HepG2 (cell line): ENCODE results near the gene APPBP2. TPM values are rescaled to one million over a fixed set of nuclear protein-coding genes. Genes with fewer than 3 reads are reported as not detected.
A peak's percentile ranks its signal among the peaks of the same experiment; 100 is the strongest.

Source experiments
- ATAC-seq: fragments of 200-7000 bp; cut with Tn5 transposase; 3 replicates; pipeline ENCODE4 v1.9.1; 2020; ENCODE audit warnings: mild to moderate bottlenecking, moderate library complexity
- BruUV-seq: library from RNA; stranded (reverse); fragments of 400-500 nt; replicated peaks from 2 replicates; lab custom pipeline; 2021; lab: Mats Ljungman, UMichigan
- CTCF ChIA-PET: fragments of 300-600 bp; formaldehyde crosslinking; extraction: SDS; loops from one replicate; lab custom pipeline; 2021; ENCODE audit warnings: low total read pairs, inconsistent platforms, low intra/inter-chr PET ratio; lab: Yijun Ruan, JAX
- POLR2A ChIA-PET: fragments of 350-600 bp; sonication (Branson Sonifier 250); formaldehyde crosslinking; loops from one replicate; lab custom pipeline; 2020; ENCODE audit warnings: antibody characterized with exemption, inconsistent platforms; lab: Yijun Ruan, JAX
- DNase-seq: peaks from one replicate; pipeline ENCODE4 v3.0.0-alpha.2; 2015; ENCODE audit warnings: low spot score
- FAIRE-seq: peaks from 3 replicates; lab custom pipeline; 2011; peaks lifted over from hg19 to GRCh38; lab: Jason Lieb, UNC
- H2AFZ ChIP-seq: one replicate; pipeline ENCODE4 v1.6.1; 2011; ENCODE audit warnings: low read length, inconsistent platforms
- H3K27ac ChIP-seq: fragments of 300-600 bp; 3 replicates; pipeline ENCODE4 v1.8.0; 2011; ENCODE audit warnings: mixed run types, mild to moderate bottlenecking, mixed read lengths, low read length, inconsistent platforms; ENCODE audit not compliant: insufficient read depth; ENCODE audit errors: extremely low read length
- H3K27me3 ChIP-seq, 2 experiments: fragments of 200-600 bp in 1 of 2; 2 replicates in 1 of 2; 3 replicates in 1 of 2; pipeline versions ENCODE4 v1.6.0 to v1.8.0; 2011; ENCODE audit warnings: low read length in 2 of 2, mild to moderate bottlenecking in 2 of 2, moderate library complexity in 2 of 2, inconsistent platforms in 1 of 2; ENCODE audit not compliant: insufficient read depth in 2 of 2, control insufficient read depth in 1 of 2
- H3K36me3 ChIP-seq, 2 experiments: fragments of 200-600 bp in 1 of 2; replicated peaks in 1 of 2; 2 replicates in 1 of 2; 3 replicates in 1 of 2; pipeline versions ENCODE4 v1.5.1 to v1.8.0; 2011; ENCODE audit warnings: low read length in 2 of 2, inconsistent platforms in 1 of 2; ENCODE audit not compliant: insufficient read depth in 2 of 2, control insufficient read depth in 1 of 2
- H3K4me1 ChIP-seq: 2 replicates; pipeline ENCODE4 v1.5.1; 2012; ENCODE audit warnings: low read length, inconsistent platforms; ENCODE audit not compliant: insufficient read depth
- H3K4me2 ChIP-seq: 2 replicates; pipeline ENCODE4 v1.6.0; 2011; ENCODE audit warnings: low read depth, low read length, inconsistent platforms
- H3K4me3 ChIP-seq, 3 experiments: fragments of 200-600 bp in 1 of 3; sonication (generic), shearing (Covaris generic) in 1 of 3; replicated peaks in 1 of 3; 2 replicates each; pipeline ENCODE4 v1.5.1; 2011 to 2016; ENCODE audit warnings: low read length in 3 of 3, inconsistent platforms in 2 of 3, low read depth in 2 of 3, mild to moderate bottlenecking in 2 of 3, control low read depth in 1 of 3, mixed read lengths in 1 of 3; ENCODE audit not compliant: insufficient read depth in 1 of 3
- H3K79me2 ChIP-seq: one replicate; pipeline ENCODE4 v1.6.1; 2011; ENCODE audit warnings: low read length, inconsistent platforms; ENCODE audit not compliant: insufficient read depth
- H3K9ac ChIP-seq: 2 replicates; pipeline ENCODE4 v1.6.0; 2011; ENCODE audit warnings: mild to moderate bottlenecking, low read depth, low read length, inconsistent platforms; ENCODE audit not compliant: insufficient read depth
- H3K9me3 ChIP-seq: 2 replicates; pipeline ENCODE4 v1.5.1; 2012; ENCODE audit warnings: mild to moderate bottlenecking, low read length
- H4K20me1 ChIP-seq: 2 replicates; pipeline ENCODE4 v1.6.0; 2011; ENCODE audit warnings: inconsistent platforms, mild to moderate bottlenecking, low read length, moderate library complexity; ENCODE audit not compliant: insufficient read depth
- ASH2L ChIP-seq: fragments of 300-600, 200-600 bp; sonication (generic); IDR thresholded peaks from 2 replicates; pipeline ENCODE4 v1.7.0; 2017; ENCODE audit warnings: low read depth, mild to moderate bottlenecking, moderate library complexity, mixed read lengths, low read length; ENCODE audit not compliant: insufficient read length
- ERF ChIP-seq: IDR thresholded peaks from 2 replicates; pipeline ENCODE4 v1.6.1; 2018; ENCODE audit warnings: missing biosample characterization, missing genetic modification reagents
- FOXJ3 ChIP-seq: sonication (generic); formaldehyde crosslinking; IDR thresholded peaks from 2 replicates; pipeline ENCODE4 v1.4.0; 2020; ENCODE audit warnings: missing genetic modification reagents, mild to moderate bottlenecking, borderline replicate concordance
- GATA4 ChIP-seq: sonication (generic); IDR thresholded peaks from 2 replicates; pipeline ENCODE4 v1.6.1; 2016; ENCODE audit warnings: antibody characterized with exemption, low read depth, borderline replicate concordance
- HMGXB4 ChIP-seq, 2 experiments: sonication (generic) in 1 of 2; formaldehyde crosslinking in 1 of 2; IDR thresholded peaks; 2 replicates each; pipeline versions ENCODE4 v1.4.0 to v1.6.1; 2018 to 2020; ENCODE audit warnings: missing genetic modification reagents in 2 of 2, borderline replicate concordance in 1 of 2, low read depth in 1 of 2, mild to moderate bottlenecking in 1 of 2, missing biosample characterization in 1 of 2
- HOXA9 ChIP-seq: sonication (generic); formaldehyde crosslinking; IDR thresholded peaks from 2 replicates; pipeline ENCODE4 v1.8.1; 2022; ENCODE audit warnings: missing genetic modification reagents, mild to moderate bottlenecking, moderate library complexity, borderline replicate concordance
- PAX8 ChIP-seq: sonication (generic); formaldehyde crosslinking; IDR thresholded peaks from 2 replicates; pipeline ENCODE4 v1.8.0; 2022; ENCODE audit warnings: mild to moderate bottlenecking, missing genetic modification reagents, borderline replicate concordance
- RXRB ChIP-seq: IDR thresholded peaks from 2 replicates; pipeline ENCODE4 v1.6.1; 2016; ENCODE audit warnings: borderline replicate concordance, missing genetic modification reagents, missing compliant biosample characterization
- TARDBP ChIP-seq: sonication (generic); formaldehyde crosslinking; IDR thresholded peaks from 2 replicates; pipeline ENCODE4 v1.8.0; 2022; ENCODE audit warnings: mild to moderate bottlenecking, missing genetic modification reagents
- TCF12 ChIP-seq, 2 experiments: fragments of 450-650 bp in 1 of 2; sonication (generic) in 1 of 2; formaldehyde crosslinking in 1 of 2; IDR thresholded peaks; 2 replicates each; pipeline versions ENCODE4 v1.6.1 to v1.8.0; 2017 to 2022; ENCODE audit warnings: antibody characterized with exemption in 1 of 2, mild to moderate bottlenecking in 1 of 2, missing genetic modification reagents in 1 of 2, moderate library complexity in 1 of 2
- ZFP62 ChIP-seq: sonication (generic); formaldehyde crosslinking; IDR thresholded peaks from 2 replicates; pipeline ENCODE4 v1.4.0; 2020; ENCODE audit warnings: missing genetic modification reagents
- ZNF160 ChIP-seq: sonication (generic); formaldehyde crosslinking; IDR thresholded peaks from 2 replicates; pipeline ENCODE4 v1.8.0; 2022; ENCODE audit warnings: mild to moderate bottlenecking, inconsistent platforms, missing genetic modification reagents
- ZNF205 ChIP-seq: IDR thresholded peaks from 2 replicates; pipeline ENCODE4 v1.6.1; 2018; ENCODE audit warnings: missing biosample characterization, missing genetic modification reagents
- ZNF253 ChIP-seq: sonication (generic); formaldehyde crosslinking; IDR thresholded peaks from 2 replicates; pipeline ENCODE4 v1.8.0; 2022; ENCODE audit warnings: mild to moderate bottlenecking, missing genetic modification reagents, borderline replicate concordance
- ZNF3 ChIP-seq: IDR thresholded peaks from 2 replicates; pipeline ENCODE4 v1.7.0; 2017; ENCODE audit warnings: inconsistent platforms
- ZNF317 ChIP-seq: sonication (generic); formaldehyde crosslinking; IDR thresholded peaks from 2 replicates; pipeline ENCODE4 v1.5.0; 2020; ENCODE audit warnings: mild to moderate bottlenecking, missing genetic modification reagents
- ZNF44 ChIP-seq: sonication (generic); formaldehyde crosslinking; IDR thresholded peaks from 2 replicates; pipeline ENCODE4 v1.5.1; 2020; ENCODE audit warnings: mild to moderate bottlenecking, missing genetic modification reagents
- ZNF547 ChIP-seq: sonication (generic); formaldehyde crosslinking; IDR thresholded peaks from 2 replicates; pipeline ENCODE4 v1.5.1; 2020; ENCODE audit warnings: mild to moderate bottlenecking, missing genetic modification reagents
- ZNF598 ChIP-seq: sonication (generic); formaldehyde crosslinking; IDR thresholded peaks from 2 replicates; pipeline ENCODE4 v1.5.1; 2020; ENCODE audit warnings: mild to moderate bottlenecking, missing genetic modification reagents, borderline replicate concordance
- ZNF605 ChIP-seq: sonication (generic); formaldehyde crosslinking; IDR thresholded peaks from 2 replicates; pipeline ENCODE4 v1.8.0; 2022; ENCODE audit warnings: mild to moderate bottlenecking, missing genetic modification reagents
- WGBS: methylation state at CpG from one replicate; pipeline ENCODE4 v1.1.6; 2017; ENCODE audit warnings: low lambda C conversion rate; 5-methylcytosine and 5-hydroxymethylcytosine counted together
- in situ Hi-C: cut with HindIII; loops from 2 replicates; pipeline ENCODE4 v1.10.0; 2017; ENCODE audit warnings: low pct_unique_long_range_greater_than_20kb; ENCODE audit not compliant: extremely low pct_ligation_motif_present
- intact Hi-C: fragments of 100-400 bp; cut with micrococcal nuclease; formaldehyde crosslinking; loops from one replicate; pipeline ENCODE4 v1.10.0; 2022; ENCODE audit not compliant: unreplicated experiment
- polyA plus RNA-seq, 8 experiments: library from polyadenylated mRNA; depleted of rRNA in 3 of 8; stranded (reverse) in 7 of 8; unstranded in 1 of 8; fragments of >200 nt; fragmentation: Illumina TruSeq in 4 of 8; extraction: Trizol in 4 of 8; gene quantifications; 2 replicates each; pipeline versions ENCODE4 v1.2.1 to v1.2.3, GENCODE V29; 2011 to 2016; ENCODE audit warnings: low read depth in 4 of 8, missing spikeins in 1 of 8, mixed read lengths in 1 of 8; ENCODE audit not compliant: insufficient read depth in 1 of 8
- total RNA-seq, 5 experiments: library from RNA; depleted of rRNA; stranded (reverse); fragments of >200 nt; fragmentation: Illumina TruSeq; extraction: Trizol; gene quantifications; 2 replicates each; pipeline ENCODE4 v1.2.3, GENCODE V29; 2016; ENCODE audit warnings: low read depth in 1 of 5

Gene APPBP2
- total and polyA plus RNA-seq, 2 of the 13 experiments (the other 11 are each of a cell fraction or from before 2014, with no cell fraction given): 17.5 to 45.8 TPM

- no peaks in the 10 kb centered on the region; a peak in 1 of 5 replicates for H3K27me3 ChIP-seq
- FAIRE-seq: peak; percentile 81
- intact Hi-C loops (loop anchor here (1.0 to 2.0 kb wide), 2 partner anchors 15 to 35 kb away; no protein-coding TSS in a partner anchor), in situ Hi-C loops (no loop called here)
- peak overlapping the region; percentile 82 for H3K4me2 ChIP-seq
- CTCF ChIA-PET: no interaction called here
- peaks cover 38% of the 10 kb centered on the region for H3K4me1 ChIP-seq
- H3K36me3 ChIP-seq: no peaks in the 10 kb centered on the region
- peak; percentile 92 for DNase-seq
- no peaks in the 10 kb centered on the region for H3K79me2 ChIP-seq
- H3K27ac ChIP-seq: peak overlapping the region; percentile 82
- POLR2A ChIA-PET: interaction anchor here (0.7 to 4.9 kb wide), 13 partner anchors 9 to 854 kb away, joined by 3 to 42 read pairs (median 4); partner anchors contain the start of genes APPBP2 and PPM1D
- peak overlapping the region; percentile 68 for H3K9ac ChIP-seq
- peak; percentile 88 for ATAC-seq
- peaks cover 10% of the 10 kb centered on the region; the same call in 1 of the 2 replicates for H3K9me3 ChIP-seq
- TSS peak; percentile 80 for BruUV-seq
- peak overlapping the region; percentile 92 for H2AFZ ChIP-seq
- WGBS: 24% methylated on average over 26 of the region's 26 CpGs
- peak overlapping the region; percentile 61 to 77 (median 64) for H3K4me3 ChIP-seq
- H4K20me1 ChIP-seq: no peaks in the 10 kb centered on the region
- TF ChIP-seq ZNF253 (CRISPR knock-in tag) (peak; percentile 75), ZNF44 (CRISPR knock-in tag) (no peak; the same call in 1 of the 2 replicates), ZNF547 (CRISPR knock-in tag) (0 out of 2 replicates have a peak, but pooled peaks have one; percentile 66), ZNF598 (peak; percentile 76; the same call in 1 of the 2 replicates), ASH2L (peak; percentile 50), ZNF3 (CRISPR knock-in tag) (peak; percentile 78), ERF (CRISPR knock-in tag) (peak; percentile 57; the same call in 1 of the 2 replicates), ZNF160 (CRISPR knock-in tag) (no peak), PAX8 (0 out of 2 replicates have a peak, but pooled peaks have one; percentile 11), GATA4 (peak; percentile 47; the same call in 1 of the 2 replicates), TARDBP (CRISPR knock-in tag) (peak; percentile 66), HOXA9 (CRISPR knock-in tag) (peak; percentile 78), HMGXB4 (CRISPR knock-in tag; IDR thresholded peaks at IDR 0.05; ENCODE audit: borderline replicate concordance in 1 of 2, low read depth in 1 of 2) (peak; percentile 56 to 68; a peak in 3 of 4 replicates), RXRB (peak; percentile 42; the same call in 1 of the 2 replicates), TCF12 (IDR thresholded peaks at IDR 0.05) (no peak), TCF12 (CRISPR knock-in tag; IDR thresholded peaks at IDR 0.05) (0 out of 2 replicates have a peak, but pooled peaks have one; percentile 54), ZNF317 (CRISPR knock-in tag) (peak; percentile 72; the same call in 1 of the 2 replicates), ZNF605 (peak; percentile 28), ZNF205 (CRISPR knock-in tag) (peak; percentile 52; the same call in 1 of the 2 replicates), FOXJ3 (CRISPR knock-in tag) (peak; percentile 35; the same call in 1 of the 2 replicates), ZFP62 (CRISPR knock-in tag) (no peak)
Observed at GRCh38 chr17:60559995-60560859, 34.2 kb upstream of the APPBP2 start.
